Right renal pelvis (tissue), 4 donors: ENCODE data around the gene C10orf120. TPM values are rescaled to one million over a fixed set of nuclear protein-coding genes. Genes with fewer than 3 reads are reported as not detected.

Experiments used
- DNase-seq, 4 donors: peaks; one replicate each; pipeline ENCODE4 v3.0.0-alpha.2; 2013; ENCODE audit warnings: low read depth in 4 of 4, low spot score in 3 of 4, missing footprints in 1 of 4
- polyA plus RNA-seq, 4 donors: library from polyadenylated mRNA; unstranded; fragments of 120-200 nt; gene quantifications; one replicate each; pipeline ENCODE4 v1.2.1, GENCODE V29; 2013; ENCODE audit not compliant: insufficient read length in 4 of 4

C10orf120 gene
- polyA plus RNA-seq, 4 donors: not detected

GRCh38 chr10:122663516-122664130, 36.0 kb downstream of the C10orf120 start:
- DNase-seq: no peak

- DNase-seq: no peak
These were observed 37.4 kb downstream of the C10orf120 start for GRCh38 chr10:122662231-122662630.

- DNase-seq: no peak
These were observed 39.0 kb downstream of the C10orf120 start for GRCh38 chr10:122660696-122661095.

GRCh38 chr10:122659651-122660050, 40.0 kb downstream of the C10orf120 start:
- no peak for DNase-seq

- no peak for DNase-seq
These were observed 40.5 kb downstream of the C10orf120 start for GRCh38 chr10:122659126-122659525.

- no peak for DNase-seq
These were observed 41.1 kb downstream of the C10orf120 start for GRCh38 chr10:122658356-122659049.

GRCh38 chr10:122657729-122658128, 41.9 kb downstream of the C10orf120 start:
- DNase-seq: no peak

- no peak for DNase-seq
These were observed 42.4 kb downstream of the C10orf120 start for GRCh38 chr10:122657255-122657654.

- no peak for DNase-seq
These were observed 42.9 kb downstream of the C10orf120 start for GRCh38 chr10:122656741-122657140.

GRCh38 chr10:122656308-122656705, 43.3 kb downstream of the C10orf120 start:
- DNase-seq: no peak

GRCh38 chr10:122655524-122656307, 43.9 kb downstream of the C10orf120 start:
- no peak for DNase-seq

GRCh38 chr10:122650331-122650730, 49.3 kb downstream of the C10orf120 start:
- no peak for DNase-seq

- no peak for DNase-seq
These were observed 49.7 kb downstream of the C10orf120 start for GRCh38 chr10:122649903-122650302.

- DNase-seq: peak; percentile 34 to 47 (median 37)
These were observed 50.8 kb downstream of the C10orf120 start for GRCh38 chr10:122648599-122649428.

Other genes starting within 250 kb of the C10orf120 start
- under 1 TPM in 3 of 4 donors, not detected in 1; 0.21 to 0.67 (median 0.28) TPM for gene ARMS2, start 245.2 kb downstream of the C10orf120 start, polyA plus RNA-seq
- gene HTRA1, start 238.3 kb downstream of the C10orf120 start, polyA plus RNA-seq: 100 to 1,000 TPM; 183 to 212 (median 207) TPM
- gene DMBT1, start 139.1 kb downstream of the C10orf120 start, polyA plus RNA-seq: under 1 TPM in 3 of 4 donors, not detected in 1; 0.03 to 0.05 (median 0.04) TPM
- 1 to 10 TPM; 1.1 to 2.3 (median 1.5) TPM for gene CUZD1, start 146.0 kb upstream of the C10orf120 start, polyA plus RNA-seq
- gene FAM24B, start 179.7 kb upstream of the C10orf120 start, polyA plus RNA-seq: 1 to 10 TPM; 4.2 to 5.4 (median 4.9) TPM
- gene FAM24A, start 210.8 kb upstream of the C10orf120 start, polyA plus RNA-seq: not detected